HG02840 (cell line): ENCODE data around the gene ITPK1.

Experiments
- ATAC-seq: cut with Tn5 transposase; IDR thresholded peaks from one replicate; pipeline ENCODE4 v1.9.1; 2021; ENCODE audit warnings: mild to moderate bottlenecking, moderate library complexity, moderate number of reproducible peaks; ENCODE audit not compliant: unreplicated experiment, low FRiP score

The ITPK1 gene

DNA sequence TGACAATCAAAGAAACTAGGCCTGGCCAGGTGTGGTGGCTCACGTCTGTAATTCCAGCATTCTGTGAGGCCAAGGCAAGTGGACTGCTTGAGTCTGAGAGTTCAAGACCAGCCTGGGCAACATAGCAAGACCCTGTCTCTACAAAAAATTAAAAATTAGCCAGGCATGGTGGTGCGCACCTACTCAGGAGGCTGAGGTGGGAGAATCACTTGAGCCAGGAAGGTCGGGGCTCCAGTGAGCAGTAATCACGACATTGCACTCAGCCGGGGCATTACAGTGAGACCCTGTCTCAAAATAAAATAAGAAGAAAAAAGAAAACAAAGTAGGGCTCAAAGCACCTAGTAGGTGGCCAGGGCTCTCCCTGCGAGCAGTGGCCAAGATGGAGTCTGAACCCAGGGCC, 113.7 kb downstream of the ITPK1 start:
- no peak for ATAC-seq

DNA sequence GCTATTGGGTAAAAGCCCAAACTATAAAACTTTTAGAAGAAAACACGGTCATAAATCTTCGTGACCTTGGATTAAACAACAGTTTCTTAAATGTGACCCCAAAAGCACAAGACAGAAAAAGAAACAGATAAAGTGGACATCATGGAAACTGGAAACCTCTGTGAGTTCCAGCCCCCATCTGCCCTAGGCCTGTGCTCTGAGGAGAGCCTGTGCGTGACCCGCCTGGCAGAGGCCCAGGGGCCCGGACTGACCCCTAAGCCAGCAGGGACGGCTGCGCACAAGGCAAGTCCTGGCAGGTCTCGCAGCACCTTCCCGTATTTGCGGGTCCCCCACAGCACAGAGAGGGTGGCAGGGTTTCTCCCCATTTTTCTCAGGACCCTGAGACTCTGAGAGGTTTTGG, 116.8 kb downstream of the ITPK1 start:
- ATAC-seq = no peak

DNA sequence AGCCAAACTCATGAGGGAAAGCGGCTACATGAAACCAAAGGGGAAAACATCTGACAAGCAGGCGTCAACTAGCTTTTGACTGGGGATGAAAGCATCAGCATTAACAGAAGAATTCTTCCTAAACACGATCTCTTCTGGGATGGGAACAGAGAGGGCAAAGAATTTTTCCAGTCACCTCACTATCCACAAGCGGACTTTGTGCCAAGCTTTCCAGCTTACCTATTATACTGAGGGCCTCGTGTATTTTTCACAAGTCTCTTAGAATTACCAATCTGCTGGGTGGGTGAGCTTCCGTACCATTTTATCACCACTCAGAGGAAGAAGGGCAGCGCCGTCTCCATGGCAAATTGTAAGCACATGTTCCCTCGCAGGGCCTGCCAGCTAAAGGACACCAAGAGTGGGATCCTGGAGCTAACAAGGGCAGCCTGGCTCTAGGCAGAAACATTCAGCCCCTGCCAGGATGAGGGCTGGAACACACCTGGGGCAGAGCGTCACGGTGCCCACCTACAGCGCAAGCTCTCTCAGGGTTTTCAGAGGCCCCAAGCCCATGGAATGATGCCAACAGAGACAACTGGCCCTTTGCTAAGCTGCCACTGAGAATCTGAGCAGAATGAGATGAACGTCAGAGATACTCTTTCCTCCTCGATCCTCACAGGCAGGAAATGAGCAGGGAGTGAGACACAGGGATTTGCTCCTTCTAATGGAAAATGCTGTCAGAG, 118.2 kb downstream of the ITPK1 start:
- ATAC-seq = no peak

DNA sequence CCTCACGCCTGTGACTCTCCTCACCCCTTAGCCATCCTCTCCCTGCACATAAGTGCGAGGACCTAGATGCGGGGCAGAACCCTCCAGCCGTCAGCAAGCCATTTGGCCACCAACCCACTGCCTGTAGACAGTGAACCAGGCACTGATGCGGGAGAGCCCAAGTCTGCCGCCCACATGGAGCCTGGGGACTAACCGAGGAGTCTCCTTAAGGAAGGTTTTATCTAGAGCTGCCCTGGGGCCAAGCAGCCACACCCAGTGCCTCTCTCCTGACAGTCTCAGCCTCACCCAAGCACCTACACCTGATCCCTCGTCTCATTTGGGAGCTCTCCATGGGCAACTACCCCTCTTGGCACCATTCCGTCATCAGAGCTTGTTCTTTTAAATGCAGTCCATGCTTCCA, 120.1 kb downstream of the ITPK1 start:
- no peak for ATAC-seq

DNA sequence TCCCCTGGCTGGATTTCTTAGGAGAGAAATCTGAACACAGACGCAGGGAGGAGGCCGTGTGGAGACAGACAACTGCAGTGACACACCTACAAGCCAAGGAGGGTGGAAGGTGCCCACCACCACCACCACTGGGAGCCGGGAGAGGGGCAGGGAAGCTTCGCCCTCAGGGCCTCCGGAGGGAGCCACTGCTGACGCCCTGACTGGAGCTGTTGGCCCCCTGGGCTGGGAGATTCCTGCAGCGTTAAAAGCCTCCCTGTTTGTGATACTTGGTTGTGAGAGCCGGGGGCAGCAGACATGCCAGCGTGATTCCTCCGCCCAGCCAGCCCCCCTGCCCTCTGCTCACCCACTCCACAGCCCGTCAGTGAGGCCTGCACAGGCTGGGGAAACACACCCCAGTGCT, 120.8 kb downstream of the ITPK1 start:
- ATAC-seq = no peak

DNA sequence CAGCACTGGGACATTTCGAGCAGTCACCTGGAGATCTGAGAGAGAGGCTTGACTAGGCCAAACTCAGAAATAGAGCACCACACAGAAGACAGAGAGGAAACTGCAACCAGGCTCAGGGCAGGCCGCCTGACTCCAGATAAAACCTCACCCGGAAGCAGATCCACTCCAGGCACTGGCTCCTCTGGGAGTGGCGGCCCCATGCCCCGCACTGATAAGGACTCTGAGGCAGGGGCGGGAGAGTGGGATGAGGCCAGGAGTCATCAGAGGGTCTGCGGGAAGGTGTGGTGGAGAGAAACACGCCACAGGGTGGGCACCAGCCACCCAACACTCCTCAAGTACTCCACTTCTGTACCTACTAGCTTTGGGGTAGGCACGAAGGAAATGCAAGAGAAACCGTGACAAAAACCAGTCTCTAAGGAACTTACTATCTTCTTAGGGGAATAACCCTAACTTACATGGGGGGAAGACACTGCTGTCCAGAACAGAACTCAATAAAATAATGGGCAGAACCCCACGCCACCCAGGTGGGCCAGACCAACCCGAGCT, 121.5 kb downstream of the ITPK1 start:
- ATAC-seq = no peak

DNA sequence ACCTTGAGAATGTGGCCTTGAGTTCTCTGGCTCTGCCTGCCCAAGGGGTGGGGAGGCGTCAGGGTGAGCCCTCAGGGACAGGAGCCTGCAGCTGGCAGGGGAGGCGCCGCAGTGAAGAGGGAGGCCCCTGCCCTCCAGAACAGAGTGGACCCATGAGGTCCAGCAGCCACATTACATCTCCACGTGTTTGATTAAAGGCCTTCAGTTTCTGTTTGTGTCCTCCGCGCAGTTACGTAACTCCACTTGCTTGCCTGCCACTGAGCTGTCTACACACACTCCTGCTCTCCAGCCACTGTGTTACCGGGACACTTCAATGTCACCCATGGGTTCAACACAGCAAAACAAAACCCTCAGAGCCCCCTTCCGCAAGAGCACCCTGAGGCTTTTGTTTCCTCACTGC, 122.4 kb downstream of the ITPK1 start:
- no peak for ATAC-seq

DNA sequence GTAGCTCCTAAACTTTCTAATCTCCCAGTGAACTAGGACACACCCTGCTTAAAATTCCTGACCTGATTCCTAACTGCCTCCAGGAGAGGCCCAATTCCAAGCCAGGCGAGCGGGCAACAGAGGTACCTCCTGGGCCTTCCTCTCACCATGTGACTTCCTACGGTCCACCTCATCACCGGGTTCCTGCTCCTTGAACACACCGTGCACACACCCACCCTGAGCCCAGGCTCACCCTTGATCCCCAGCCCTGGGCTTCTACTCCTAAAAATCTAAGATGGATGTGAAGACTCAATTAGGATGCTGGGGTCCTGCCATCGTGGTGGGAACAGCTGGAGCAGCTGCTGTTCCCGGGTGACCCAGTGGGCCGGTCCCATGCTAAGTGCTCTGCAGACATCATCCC, 124.2 kb downstream of the ITPK1 start:
- ATAC-seq = no peak

DNA sequence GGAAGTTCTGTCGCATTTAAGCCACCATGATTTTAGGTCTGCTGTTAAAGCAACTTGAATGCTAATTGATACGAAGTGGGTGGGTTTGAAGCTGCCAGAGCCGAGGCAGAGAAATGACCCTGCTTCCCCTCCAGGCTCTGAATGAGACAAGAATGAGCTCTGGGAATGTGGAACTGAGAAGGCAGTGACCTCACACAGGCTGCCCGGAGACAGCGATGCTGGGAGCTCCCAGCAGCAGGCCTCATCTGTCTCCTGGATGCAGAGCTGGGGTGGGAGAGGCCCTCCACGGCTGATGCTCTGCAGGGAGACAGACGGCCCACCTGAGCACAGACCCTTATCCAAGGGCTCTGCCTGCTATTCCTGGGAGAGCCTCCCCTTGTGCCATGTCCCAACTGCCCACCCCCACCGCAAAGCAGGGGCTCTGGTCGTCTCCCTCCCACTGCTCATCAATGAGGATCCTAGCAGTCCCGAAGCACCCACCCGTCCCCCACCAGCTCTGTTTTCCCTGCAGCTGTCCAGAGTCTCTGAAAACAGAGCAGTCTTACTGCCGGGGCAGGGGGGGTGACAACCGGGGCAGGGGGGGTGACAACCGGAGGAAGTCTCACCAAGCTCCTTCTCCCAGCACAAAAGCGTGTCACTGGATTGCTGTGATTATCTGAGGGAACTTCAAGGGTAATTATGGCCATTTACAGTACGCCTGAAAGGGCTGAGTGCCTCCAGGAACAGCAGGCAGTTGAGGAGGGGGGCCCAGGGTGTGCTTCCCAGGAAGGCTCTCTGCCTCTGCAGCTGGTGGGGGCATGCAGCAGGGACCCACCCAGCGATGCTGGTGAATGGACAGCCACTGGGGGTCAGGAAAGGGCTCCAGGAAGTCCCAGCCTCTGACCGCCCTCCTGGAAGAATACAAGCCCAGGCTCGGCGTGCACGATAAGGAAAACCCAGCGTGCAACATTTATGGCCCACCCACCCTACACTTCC, 125.0 kb downstream of the ITPK1 start:
- no peak for ATAC-seq

DNA sequence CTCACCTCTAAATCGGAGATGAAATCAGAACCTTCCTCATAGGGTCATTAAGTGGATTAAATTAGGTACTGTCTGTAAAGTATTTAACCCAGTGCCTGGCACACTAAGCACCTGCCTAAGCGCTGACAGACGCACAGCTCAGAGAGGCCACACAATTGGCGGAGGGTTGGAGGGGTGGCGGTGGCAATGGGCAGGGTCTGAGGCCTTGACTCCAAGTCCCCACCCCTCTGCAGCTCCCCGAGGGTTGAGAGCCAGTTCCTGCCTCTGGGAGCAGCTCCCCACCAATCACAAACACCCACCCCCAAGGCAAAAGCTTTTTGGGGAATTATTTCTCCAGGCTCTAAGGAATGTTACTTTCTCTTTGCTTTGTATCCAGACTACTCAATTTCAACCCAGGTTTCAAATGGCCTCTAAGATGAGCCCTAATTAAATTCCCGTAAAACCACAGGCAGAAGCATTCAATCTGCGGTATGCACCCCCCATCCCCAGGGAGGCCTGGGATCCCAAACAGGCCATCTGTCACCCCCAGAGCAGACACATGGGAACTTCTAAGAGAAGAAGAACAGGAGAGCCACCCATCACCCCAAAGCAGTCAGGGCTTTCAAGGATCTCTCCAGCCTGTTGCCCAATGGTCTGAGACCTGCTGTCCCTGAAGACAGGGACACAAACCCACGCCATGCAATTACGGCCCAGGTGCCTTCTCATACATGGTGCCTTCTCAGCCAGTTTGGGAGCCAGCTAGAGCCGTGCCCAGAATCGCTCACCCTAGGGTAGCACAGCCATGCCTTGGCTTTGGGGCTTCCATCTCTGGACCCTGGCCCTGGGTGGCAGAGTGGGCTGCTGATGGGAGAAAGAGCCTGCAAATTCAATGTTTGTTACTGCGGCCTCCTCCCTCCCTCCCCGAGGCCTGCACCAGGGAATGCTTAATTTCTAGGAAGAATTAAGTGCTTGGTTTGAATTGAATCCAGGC, 126.7 kb downstream of the ITPK1 start:
- no peak for ATAC-seq

DNA sequence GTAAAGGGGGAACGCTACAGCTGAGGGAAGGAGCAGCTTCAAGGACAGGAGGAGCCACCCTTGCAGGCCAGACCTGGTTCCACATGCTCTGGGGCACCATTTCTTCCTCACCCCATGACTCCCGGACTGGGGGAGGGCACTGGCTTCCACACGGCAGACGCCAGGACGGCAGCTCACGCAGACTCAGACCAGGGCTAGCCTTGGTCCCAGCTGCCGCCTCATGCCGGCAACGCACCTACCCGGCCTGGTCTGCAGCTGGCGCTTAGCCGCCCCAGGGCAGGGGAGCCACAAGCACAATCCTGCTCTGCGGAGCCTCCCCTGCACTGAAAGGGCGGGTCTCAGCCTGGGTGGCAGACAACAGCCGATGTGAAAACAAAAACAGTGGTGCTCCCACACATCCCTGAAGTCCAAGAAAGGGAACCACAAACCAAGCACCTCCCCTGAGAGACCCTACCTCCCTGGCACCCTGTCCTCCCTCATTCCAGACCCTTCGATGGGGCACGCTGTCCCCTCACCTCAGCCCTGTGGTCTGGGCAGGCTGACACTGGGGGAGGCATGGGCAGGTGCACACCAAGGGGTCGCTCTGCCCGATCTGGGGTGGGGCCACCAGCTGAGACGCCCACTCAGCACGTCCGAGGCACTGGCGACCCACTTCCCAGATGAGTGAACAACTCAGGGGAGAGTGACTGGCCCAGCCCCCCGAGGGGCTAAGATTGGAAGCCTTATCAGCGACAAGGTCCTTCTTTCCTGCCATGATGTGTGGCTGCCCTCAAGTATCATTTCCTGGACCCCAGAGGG, 127.8 kb downstream of the ITPK1 start:
- no peak for ATAC-seq

DNA sequence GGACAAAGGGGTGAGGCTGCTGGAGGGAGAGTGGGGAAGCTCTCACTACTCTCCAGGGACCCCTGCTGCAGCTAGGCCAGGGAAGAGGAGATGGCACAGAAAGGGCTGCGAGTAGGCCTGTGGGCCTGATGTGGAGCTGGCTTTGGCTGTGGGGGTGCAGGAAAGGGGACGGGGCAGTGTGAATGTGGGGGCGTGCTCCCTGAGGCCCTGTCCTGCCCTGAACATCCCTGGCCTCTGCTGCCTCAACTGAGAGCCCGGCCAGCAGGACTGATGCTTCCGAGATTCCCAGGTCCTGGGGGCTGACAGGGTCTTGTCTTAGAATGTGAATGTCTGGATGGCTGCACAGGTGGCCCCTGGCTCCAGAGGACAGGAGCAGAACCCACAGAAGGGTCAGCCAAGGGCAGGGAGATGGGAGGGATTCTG, 128.6 kb downstream of the ITPK1 start:
- no peak for ATAC-seq

DNA sequence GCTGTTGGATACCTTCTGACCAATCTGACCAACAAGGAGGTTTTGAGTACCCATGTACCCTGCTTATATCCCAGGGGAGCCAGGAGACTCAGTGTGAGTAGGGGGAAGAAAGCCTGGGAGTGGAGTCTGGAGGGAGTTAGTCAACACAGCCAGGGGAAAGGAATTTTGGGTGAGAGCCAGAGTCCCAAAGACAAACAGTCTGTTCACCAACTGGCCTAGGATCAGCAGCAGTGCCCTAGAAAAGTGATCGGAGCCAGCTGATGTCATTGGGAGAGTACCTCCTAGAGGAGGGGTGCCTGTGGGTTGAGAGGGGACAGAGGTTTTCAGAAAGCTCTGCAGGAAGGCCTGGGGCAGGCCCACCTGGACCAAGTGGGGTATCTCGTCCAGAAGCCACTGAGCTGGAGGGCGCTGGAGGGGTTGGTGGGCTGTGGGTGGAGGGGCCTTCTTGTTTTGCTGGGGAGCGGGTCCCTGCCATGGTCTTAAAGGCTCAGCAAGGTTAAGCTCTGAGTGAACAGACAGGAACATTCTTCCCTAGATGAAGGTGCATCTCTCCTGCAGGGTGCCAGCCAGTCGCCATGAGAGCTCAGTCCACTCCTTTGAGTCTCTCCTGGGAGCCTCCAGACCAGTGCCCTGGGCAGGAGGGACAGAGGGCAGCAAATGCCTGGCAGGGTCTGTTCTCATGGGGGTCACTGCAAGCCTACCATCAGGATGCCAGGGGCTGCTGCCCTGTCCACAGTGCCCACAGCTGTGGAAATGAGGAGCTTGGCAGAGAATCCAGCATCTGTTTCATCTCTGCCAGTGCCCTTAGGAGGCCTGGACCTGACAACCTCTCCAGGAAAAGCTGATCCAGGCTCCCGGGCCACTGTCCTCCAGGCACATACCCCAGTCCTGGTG, 129.2 kb downstream of the ITPK1 start:
- ATAC-seq = no peak

DNA sequence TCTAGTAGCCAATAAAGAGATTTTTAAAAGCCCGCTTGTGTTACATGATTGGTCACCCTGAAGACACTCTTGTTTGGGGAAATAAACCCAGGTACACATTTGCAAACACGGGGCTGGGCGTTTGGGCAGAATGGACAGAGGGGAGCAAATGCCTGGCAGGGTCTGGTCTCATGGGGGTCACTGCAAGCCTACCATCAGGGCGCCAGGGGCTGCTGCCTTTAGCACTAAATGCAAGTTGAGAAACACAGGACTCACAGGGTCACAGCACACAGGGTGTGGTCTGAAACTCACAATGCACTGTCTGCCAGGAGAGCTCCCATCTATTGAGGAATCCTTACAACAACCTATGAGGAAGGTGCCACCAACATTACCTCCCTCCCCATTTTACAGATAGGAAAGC, 130.2 kb downstream of the ITPK1 start:
- ATAC-seq = no peak

DNA sequence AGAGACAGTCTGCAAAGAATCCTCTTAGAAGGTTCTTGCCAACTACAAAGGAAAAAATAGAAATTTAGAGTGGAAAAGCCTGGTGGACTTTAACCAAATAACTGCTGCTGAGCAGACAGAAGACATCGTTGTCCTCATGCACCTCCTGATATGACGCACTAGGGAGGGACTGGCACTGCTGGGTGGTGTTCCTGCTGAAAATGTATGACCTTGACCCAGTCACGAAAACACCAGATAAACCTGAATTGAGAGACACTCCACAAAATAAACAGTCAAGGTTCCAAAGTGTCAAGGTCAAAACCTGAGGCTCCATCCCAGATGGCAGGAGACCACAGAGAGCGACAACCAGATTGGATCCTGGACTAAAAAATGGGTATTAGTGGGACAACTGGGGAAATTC, 130.8 kb downstream of the ITPK1 start:
- ATAC-seq = no peak

DNA sequence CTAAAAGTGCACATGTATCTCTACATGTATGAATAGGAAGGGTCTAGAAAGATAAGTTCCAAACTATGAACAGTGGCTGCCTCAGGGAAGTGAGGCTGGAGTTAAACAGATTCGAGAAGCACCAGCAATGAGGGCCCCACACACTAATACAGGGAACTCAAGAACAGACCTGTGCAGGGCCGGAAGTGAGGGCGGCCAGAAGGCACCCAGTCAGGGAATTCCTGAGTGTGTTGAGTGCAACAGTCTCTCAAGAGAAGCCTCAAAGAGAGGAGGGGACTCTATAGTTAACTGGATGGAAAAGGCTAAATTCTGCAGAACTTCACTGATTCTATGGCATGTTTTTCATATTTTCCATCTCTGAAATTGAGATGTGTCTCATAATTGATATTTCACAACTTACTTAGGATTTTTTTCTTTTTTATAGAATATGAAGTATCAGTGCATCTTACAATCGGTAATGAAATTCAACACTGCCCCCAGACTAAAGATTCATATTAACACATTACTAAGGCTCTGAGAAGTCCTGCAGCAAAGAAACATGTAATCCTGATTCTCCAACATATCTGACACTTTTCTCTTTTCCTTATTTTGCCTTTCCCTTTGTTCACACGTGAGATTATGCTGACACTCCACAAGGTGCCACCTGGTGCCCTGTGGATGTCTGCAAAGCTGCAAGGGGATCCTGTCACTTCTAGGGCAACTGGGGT, 131.5 kb downstream of the ITPK1 start:
- no peak for ATAC-seq

DNA sequence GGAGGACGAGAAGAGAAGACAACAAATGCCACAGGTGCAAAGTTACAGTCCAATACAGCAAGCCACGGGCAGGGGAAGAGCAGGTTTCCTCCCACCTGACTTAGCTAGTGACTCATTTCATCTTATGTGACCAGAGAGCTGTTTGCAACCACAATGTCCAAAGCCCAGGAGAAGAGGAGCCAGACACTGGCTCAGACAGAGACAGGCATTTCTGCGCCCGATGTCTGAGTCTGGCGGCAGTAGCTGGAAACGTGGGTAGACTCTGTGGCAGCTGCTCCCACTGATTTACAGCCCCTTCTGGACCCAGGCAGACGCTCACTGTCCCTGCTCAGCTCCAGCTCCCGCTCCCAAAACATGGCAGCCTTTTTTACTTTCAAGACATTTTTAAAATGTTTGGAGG, 132.8 kb downstream of the ITPK1 start:
- no peak for ATAC-seq

DNA sequence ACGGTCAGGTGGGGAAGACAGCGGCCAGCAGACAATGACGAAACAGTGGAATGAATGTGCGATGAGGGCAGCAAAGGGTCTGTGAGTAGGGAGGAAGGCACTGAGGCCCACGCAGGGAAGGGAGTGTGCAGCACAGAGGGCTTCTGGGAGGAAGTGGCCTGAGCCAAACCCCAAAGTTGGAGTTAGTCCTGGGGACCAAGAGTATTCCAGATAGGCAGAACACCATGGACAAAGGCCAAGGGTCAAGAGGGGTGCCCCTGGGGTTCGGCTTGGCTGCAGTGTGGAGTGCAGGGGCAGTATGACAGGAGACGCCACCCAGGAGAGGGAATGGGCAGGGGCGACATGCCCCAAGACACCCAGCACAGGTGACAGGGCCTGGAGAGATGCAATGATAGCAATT, 134.0 kb downstream of the ITPK1 start:
- no peak for ATAC-seq
